CD1c-positive myeloid dendritic cell (primary cell): ENCODE results near the gene NSG1.
"Not testable (repeated sequence)": the region's sequence is repeated elsewhere in the genome, so short reads cannot be mapped to it uniquely, and the experiment has no call there.

Experiments used
- DNase-seq: peaks from one replicate; pipeline ENCODE4 v3.0.0-alpha.2; 2016; ENCODE audit errors: extremely low spot score

The NSG1 gene

GRCh38 chr4:4416981-4417380, 30.1 kb downstream of the NSG1 start:
- no peak for DNase-seq

- DNase-seq = no peak
Measured at GRCh38 chr4:4417886-4418285, 31.0 kb downstream of the NSG1 start.

- no peak for DNase-seq
Measured at GRCh38 chr4:4418676-4419390, 31.9 kb downstream of the NSG1 start.

- no peak for DNase-seq
Measured at GRCh38 chr4:4419896-4420295, 33.0 kb downstream of the NSG1 start.

GRCh38 chr4:4420421-4420820, 33.5 kb downstream of the NSG1 start:
- DNase-seq = no peak

- no peak for DNase-seq
Measured at GRCh38 chr4:4421356-4421755, 34.5 kb downstream of the NSG1 start.

- DNase-seq = not testable (repeated sequence)
Measured at GRCh38 chr4:4422117-4422516, 35.2 kb downstream of the NSG1 start.

GRCh38 chr4:4422856-4423499, 36.1 kb downstream of the NSG1 start:
- DNase-seq = no peak

GRCh38 chr4:4423706-4424498, 37.0 kb downstream of the NSG1 start:
- DNase-seq = no peak

- DNase-seq = no peak
Measured at GRCh38 chr4:4424499-4425115, 37.7 kb downstream of the NSG1 start.

GRCh38 chr4:4425119-4425690, 38.3 kb downstream of the NSG1 start:
- no peak for DNase-seq

- no peak for DNase-seq
Measured at GRCh38 chr4:4425696-4426095, 38.8 kb downstream of the NSG1 start.

- no peak for DNase-seq
Measured at GRCh38 chr4:4426511-4427120, 39.7 kb downstream of the NSG1 start.

- no peak for DNase-seq
Measured at GRCh38 chr4:4427121-4427870, 40.4 kb downstream of the NSG1 start.

- DNase-seq = no peak
Measured at GRCh38 chr4:4427886-4428285, 41.0 kb downstream of the NSG1 start.

- DNase-seq = no peak
Measured at GRCh38 chr4:4428966-4429875, 42.3 kb downstream of the NSG1 start.

GRCh38 chr4:4430492-4431195, 43.7 kb downstream of the NSG1 start:
- peak; percentile 37 for DNase-seq

GRCh38 chr4:4432341-4433125, 45.6 kb downstream of the NSG1 start:
- DNase-seq = no peak
